GM12801 (cell line): ENCODE results near the gene TENM3.

Experiments
- TF ChIP-seq, protein P1 (sequence below): IDR thresholded peaks from one replicate; pipeline ENCODE4 v1.5.1; 2011; ENCODE audit warnings: control low read depth; ENCODE audit not compliant: insufficient read length; ENCODE audit errors: extremely low read depth

Gene TENM3

DNA sequence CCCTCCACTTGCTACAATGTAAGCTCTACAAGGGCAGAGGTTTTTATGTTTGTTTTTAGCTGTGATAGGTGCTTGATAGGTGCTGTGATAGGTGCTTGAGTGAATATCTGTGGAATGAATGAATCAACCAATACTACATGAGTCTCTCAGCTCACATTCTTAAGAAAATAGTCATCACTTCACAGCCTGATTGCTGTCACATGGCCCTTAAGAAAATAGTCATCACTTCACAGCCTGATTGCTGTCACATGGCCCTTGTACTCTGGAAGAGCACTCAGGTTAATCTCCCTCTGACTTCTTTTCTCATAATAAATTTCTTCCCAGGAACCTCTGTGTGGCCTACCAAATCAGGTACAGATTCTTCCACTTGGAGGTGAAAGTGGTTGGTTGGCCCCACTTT, 335.2 kb downstream of the TENM3 start:
- TF ChIP-seq, protein P1, sequence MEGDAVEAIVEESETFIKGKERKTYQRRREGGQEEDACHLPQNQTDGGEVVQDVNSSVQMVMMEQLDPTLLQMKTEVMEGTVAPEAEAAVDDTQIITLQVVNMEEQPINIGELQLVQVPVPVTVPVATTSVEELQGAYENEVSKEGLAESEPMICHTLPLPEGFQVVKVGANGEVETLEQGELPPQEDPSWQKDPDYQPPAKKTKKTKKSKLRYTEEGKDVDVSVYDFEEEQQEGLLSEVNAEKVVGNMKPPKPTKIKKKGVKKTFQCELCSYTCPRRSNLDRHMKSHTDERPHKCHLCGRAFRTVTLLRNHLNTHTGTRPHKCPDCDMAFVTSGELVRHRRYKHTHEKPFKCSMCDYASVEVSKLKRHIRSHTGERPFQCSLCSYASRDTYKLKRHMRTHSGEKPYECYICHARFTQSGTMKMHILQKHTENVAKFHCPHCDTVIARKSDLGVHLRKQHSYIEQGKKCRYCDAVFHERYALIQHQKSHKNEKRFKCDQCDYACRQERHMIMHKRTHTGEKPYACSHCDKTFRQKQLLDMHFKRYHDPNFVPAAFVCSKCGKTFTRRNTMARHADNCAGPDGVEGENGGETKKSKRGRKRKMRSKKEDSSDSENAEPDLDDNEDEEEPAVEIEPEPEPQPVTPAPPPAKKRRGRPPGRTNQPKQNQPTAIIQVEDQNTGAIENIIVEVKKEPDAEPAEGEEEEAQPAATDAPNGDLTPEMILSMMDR, result no peak

DNA sequence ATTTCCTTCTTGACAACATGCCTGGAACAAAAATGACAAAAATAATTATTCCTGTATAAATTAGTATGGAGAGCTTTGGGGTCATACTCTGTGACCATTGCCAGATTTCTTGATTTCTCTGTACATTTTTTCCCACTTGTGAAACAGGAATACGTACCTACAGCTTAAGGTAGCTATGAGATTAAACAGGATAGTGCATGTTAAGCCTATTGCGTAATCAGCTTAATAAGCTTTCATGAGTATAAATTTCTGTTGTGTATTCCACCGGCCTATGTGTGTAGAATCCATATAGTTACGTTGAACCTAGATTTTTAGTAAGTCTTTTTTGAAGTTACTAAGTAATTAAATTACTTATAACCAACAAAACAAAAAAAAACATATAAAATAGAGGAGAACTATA, 339.0 kb downstream of the TENM3 start:
- TF ChIP-seq, protein P1, result no peak

DNA sequence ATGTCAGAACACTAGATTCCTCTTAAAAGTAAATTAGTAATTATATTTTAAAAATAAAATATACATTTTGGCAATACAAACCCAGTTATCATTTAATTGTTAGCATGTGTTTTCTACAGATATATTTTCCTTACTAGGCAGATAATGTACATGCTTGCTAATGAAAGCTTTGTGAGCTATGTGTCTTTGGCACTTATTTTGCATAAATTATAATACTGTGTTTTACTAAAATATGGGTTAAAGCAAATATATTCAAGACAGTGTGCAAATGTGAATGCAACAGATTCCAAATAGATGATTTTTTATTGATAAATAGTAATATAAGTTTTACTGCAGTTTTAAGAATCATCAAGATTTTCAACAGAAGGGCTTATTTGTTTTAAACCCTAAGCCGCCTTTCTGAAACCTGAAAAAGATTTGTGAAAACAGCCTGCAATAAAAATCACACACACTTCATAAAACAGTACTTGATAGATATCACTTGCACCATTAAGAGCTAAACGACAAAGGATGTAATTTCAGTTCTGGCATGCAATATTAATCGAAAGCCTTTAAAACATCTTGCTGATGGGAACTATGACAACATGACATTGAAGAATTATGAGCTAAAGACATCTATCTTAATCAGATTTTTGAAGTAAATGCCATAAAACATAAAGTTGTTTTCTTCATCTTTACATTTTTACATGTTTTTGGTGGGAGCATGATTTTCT, 340.7 kb downstream of the TENM3 start:
- TF ChIP-seq, protein P1, result no peak

DNA sequence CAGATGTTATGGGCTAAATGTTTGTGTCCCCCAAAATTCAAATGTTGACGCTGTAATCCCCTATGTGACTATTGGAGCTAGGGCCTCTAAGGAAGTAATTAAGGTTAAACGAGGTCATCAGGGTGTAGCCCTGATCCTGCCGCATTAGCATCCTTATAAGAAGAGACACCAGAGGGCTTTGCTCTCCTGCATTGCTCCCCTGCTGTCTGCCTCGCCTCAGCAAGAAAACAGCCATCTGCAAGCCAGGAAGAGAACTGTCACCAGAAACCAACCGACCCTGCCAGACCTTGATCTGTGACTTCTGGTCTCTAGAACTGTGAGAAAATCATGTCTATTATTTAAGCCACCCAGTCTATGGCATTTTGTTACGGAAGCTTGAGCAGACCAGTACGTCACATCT, 342.1 kb downstream of the TENM3 start:
- TF ChIP-seq, protein P1, result no peak

DNA sequence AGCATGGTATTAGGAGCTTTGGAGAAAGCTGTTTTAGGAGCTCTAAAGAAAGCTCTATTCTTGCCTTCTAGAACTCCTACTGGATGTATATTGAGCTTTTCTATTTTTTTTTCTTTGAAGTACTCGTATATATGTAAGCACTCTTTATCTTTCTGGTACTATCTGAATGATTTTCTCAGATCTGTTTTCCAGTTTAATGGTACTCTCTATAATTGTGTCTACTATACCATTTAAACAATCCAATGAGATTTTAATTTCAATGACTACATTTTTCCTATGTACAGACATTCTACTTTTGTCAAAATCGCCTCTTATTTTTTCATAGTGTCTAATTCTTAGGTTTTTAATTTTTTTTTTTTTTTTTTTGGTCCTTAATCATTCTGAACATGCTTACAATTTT, 345.9 kb downstream of the TENM3 start:
- TF ChIP-seq, protein P1, result no peak

DNA sequence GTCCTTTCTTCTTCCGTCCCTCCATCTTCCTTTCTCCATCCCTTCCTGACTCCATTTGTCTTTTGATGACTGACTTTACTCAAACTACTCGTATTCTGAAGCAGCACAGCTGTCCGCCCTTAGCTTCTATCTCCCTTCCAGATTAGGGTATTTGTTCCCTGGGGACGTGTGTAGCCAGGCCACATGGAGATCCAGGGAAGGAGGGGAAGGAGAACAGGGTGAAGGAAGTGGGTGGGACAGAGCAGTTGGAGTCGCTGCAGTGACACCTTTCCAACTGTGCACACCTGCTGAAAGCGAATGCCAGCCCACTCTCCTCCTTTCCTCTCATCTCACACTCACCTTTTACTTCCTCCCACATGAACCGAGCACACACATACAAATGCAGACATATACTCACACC, 350.2 kb downstream of the TENM3 start:
- TF ChIP-seq, protein P1, result no peak

DNA sequence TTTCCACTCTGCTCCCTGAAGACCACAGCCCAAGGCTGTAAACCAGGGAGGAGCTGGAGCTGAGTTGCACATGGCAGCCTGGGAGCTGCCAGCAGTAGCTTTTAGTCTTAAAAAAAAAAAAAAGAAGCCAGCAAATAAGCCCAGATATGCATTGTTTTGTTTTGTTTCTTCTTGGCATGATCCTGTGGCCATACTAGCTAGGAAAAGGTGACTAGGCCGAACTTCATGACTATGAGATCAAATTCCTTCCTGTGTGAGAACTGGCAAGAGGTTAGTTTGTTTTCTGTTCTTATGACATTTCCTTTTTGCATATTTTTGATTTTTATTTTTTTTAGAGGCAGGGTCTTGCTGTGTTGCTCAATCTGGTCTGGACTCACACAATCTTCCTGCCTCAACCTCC, 350.7 kb downstream of the TENM3 start:
- TF ChIP-seq, protein P1, result no peak
